HPDE6-E6E7 (cell line): ENCODE measurements around the gene MAPT.
"Not testable (repeated sequence)": the region's sequence is repeated elsewhere in the genome, so short reads cannot be mapped to it uniquely, and the experiment has no call there.

Source experiments
- DNase-seq: peaks from one replicate; pipeline ENCODE4 v3.0.0; 2011; ENCODE audit warnings: missing footprints; ENCODE audit errors: extremely low spot score

MAPT gene

GRCh38 chr17:45992175-45992574 lies 97.8 kb downstream of the MAPT start:
- no peak for DNase-seq

- no peak for DNase-seq
Measured at GRCh38 chr17:45992904-45993303, 98.5 kb downstream of the MAPT start.

DNA sequence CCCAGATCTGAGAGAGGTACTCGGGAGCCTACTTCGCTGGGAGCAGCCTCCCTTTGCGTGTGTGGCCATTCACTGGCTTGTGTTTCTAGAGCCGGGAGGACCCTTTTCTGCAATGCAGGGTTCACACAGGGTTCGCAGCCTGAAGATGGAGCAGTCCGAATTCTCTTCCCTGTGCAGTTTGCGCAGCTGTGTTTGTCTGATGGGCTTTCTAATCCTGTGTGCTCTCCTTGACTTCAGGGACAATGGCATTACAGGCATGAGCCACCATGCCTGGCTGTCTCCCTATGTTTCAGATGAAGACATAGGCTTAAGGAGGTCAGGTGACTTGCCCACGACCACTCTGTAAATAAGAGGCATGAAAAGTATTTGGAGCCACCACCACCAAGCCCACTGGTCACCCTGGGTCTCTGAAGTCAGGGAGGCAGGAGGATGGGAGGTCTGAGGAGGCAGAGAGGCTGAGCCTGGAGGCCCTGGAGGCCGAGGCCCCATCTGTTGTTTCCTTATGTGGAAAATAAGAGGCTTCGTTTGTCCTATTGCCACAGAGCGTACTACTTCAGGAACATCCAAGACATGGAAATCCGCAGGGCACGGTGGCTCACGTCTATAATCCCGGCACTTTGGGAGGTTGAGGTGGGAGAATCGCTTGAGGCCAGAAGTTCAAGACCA lies 99.7 kb downstream of the MAPT start:
- DNase-seq = no peak

DNA sequence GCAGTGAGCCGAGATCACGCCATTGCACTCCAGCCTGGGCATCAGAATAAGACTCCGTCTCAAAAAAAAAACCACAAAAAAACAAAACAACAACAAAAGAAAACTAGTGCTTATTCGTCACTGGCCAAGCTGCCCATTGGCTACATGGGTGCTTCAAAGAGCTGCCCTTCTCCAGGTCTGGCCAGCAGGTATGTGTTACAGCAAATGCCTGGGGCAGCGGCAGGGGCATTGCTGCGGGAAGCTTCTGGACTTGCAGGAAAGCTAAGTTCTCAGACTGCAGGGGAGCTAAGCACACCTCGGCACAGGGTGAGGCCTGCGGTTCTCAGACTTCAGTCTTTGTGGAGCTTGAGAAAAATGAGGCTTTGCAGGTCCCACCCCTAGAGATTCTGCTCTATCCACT lies 100.6 kb downstream of the MAPT start:
- DNase-seq = no peak

GRCh38 chr17:45995627-45996270 lies 101.4 kb downstream of the MAPT start:
- no peak for DNase-seq

DNA sequence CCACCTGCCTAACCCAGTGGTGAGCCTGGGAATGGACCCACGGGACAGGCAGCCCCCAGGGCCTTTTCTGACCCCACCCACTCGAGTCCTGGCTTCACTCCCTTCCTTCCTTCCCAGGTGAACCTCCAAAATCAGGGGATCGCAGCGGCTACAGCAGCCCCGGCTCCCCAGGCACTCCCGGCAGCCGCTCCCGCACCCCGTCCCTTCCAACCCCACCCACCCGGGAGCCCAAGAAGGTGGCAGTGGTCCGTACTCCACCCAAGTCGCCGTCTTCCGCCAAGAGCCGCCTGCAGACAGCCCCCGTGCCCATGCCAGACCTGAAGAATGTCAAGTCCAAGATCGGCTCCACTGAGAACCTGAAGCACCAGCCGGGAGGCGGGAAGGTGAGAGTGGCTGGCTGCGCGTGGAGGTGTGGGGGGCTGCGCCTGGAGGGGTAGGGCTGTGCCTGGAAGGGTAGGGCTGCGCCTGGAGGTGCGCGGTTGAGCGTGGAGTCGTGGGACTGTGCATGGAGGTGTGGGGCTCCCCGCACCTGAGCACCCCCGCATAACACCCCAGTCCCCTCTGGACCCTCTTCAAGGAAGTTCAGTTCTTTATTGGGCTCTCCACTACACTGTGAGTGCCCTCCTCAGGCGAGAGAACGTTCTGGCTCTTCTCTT lies 102.1 kb downstream of the MAPT start:
- no peak for DNase-seq

DNA sequence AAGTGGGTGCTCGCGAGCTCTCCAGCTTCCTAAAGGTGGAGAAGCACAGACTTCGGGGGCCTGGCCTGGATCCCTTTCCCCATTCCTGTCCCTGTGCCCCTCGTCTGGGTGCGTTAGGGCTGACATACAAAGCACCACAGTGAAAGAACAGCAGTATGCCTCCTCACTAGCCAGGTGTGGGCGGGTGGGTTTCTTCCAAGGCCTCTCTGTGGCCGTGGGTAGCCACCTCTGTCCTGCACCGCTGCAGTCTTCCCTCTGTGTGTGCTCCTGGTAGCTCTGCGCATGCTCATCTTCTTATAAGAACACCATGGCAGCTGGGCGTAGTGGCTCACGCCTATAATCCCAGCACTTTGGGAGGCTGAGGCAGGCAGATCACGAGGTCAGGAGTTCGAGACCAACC lies 102.8 kb downstream of the MAPT start:
- DNase-seq = no peak

DNA sequence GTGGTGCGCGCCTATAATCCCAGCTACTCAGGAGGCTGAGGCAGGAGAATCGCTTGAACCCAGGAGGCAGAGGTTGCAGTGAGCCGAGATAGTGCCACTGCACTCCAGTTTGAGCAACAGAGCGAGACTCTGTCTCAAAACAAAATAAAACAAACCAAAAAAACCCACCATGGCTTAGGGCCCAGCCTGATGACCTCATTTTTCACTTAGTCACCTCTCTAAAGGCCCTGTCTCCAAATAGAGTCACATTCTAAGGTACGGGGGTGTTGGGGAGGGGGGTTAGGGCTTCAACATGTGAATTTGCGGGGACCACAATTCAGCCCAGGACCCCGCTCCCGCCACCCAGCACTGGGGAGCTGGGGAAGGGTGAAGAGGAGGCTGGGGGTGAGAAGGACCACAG lies 103.3 kb downstream of the MAPT start:
- no peak for DNase-seq

DNA sequence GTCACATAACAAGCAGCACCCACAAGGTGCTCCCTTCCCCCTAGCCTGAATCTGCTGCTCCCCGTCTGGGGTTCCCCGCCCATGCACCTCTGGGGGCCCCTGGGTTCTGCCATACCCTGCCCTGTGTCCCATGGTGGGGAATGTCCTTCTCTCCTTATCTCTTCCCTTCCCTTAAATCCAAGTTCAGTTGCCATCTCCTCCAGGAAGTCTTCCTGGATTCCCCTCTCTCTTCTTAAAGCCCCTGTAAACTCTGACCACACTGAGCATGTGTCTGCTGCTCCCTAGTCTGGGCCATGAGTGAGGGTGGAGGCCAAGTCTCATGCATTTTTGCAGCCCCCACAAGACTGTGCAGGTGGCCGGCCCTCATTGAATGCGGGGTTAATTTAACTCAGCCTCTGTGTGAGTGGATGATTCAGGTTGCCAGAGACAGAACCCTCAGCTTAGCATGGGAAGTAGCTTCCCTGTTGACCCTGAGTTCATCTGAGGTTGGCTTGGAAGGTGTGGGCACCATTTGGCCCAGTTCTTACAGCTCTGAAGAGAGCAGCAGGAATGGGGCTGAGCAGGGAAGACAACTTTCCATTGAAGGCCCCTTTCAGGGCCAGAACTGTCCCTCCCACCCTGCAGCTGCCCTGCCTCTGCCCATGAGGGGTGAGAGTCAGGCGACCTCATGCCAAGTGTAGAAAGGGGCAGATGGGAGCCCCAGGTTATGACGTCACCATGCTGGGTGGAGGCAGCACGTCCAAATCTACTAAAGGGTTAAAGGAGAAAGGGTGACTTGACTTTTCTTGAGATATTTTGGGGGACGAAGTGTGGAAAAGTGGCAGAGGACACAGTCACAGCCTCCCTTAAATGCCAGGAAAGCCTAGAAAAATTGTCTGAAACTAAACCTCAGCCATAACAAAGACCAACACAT lies 104.9 kb downstream of the MAPT start, which contains the start of gene STH:
STH (plus strand) TSS at position 264 of the 913 bp plus-strand sequence; CDS start at position 294, 30 bp downstream.
- DNase-seq = no peak

GRCh38 chr17:45999900-46000290 lies 105.5 kb downstream of the MAPT start:
- DNase-seq = no peak

GRCh38 chr17:46000292-46000691 lies 105.9 kb downstream of the MAPT start:
- no peak for DNase-seq

DNA sequence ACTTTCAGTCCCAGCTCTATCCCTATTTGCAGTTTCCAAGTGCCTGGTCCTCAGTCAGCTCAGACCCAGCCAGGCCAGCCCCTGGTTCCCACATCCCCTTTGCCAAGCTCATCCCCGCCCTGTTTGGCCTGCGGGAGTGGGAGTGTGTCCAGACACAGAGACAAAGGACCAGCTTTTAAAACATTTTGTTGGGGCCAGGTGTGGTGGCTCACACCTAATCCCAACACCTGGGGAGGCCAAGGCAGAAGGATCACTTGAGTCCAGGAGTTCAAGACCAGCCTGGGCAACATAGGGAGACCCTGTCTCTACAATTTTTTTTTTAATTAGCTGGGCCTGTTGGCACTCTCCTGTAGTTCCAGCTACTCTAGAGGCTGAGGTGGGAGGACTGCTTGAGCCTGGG lies 106.4 kb downstream of the MAPT start:
- no peak for DNase-seq

DNA sequence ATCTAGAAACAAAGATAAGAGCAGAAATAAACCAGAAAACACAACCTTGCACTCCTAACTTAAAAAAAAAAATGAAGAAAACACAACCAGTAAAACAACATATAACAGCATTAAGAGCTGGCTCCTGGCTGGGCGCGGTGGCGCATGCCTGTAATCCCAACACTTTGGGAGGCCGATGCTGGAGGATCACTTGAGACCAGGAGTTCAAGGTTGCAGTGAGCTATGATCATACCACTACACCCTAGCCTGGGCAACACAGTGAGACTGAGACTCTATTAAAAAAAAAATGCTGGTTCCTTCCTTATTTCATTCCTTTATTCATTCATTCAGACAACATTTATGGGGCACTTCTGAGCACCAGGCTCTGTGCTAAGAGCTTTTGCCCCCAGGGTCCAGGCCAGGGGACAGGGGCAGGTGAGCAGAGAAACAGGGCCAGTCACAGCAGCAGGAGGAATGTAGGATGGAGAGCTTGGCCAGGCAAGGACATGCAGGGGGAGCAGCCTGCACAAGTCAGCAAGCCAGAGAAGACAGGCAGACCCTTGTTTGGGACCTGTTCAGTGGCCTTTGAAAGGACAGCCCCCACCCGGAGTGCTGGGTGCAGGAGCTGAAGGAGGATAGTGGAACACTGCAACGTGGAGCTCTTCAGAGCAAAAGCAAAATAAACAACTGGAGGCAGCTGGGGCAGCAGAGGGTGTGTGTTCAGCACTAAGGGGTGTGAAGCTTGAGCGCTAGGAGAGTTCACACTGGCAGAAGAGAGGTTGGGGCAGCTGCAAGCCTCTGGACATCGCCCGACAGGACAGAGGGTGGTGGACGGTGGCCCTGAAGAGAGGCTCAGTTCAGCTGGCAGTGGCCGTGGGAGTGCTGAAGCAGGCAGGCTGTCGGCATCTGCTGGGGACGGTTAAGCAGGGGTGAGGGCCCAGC lies 107.3 kb downstream of the MAPT start:
- no peak for DNase-seq

GRCh38 chr17:46002311-46002972 lies 108.1 kb downstream of the MAPT start:
- peak; percentile 63 for DNase-seq

GRCh38 chr17:46002973-46003316 lies 108.6 kb downstream of the MAPT start:
- no peak for DNase-seq

DNA sequence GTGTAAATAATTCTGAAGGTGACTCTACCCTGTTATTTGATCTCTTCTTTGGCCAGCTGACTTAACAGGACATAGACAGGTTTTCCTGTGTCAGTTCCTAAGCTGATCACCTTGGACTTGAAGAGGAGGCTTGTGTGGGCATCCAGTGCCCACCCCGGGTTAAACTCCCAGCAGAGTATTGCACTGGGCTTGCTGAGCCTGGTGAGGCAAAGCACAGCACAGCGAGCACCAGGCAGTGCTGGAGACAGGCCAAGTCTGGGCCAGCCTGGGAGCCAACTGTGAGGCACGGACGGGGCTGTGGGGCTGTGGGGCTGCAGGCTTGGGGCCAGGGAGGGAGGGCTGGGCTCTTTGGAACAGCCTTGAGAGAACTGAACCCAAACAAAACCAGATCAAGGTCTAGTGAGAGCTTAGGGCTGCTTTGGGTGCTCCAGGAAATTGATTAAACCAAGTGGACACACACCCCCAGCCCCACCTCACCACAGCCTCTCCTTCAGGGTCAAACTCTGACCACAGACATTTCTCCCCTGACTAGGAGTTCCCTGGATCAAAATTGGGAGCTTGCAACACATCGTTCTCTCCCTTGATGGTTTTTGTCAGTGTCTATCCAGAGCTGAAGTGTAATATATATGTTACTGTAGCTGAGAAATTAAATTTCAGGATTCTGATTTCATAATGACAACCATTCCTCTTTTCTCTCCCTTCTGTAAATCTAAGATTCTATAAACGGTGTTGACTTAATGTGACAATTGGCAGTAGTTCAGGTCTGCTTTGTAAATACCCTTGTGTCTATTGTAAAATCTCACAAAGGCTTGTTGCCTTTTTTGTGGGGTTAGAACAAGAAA lies 109.8 kb downstream of the MAPT start:
- no peak for DNase-seq

- not testable (repeated sequence) for DNase-seq
Measured at GRCh38 chr17:46006082-46006481, 111.7 kb downstream of the MAPT start.

DNA sequence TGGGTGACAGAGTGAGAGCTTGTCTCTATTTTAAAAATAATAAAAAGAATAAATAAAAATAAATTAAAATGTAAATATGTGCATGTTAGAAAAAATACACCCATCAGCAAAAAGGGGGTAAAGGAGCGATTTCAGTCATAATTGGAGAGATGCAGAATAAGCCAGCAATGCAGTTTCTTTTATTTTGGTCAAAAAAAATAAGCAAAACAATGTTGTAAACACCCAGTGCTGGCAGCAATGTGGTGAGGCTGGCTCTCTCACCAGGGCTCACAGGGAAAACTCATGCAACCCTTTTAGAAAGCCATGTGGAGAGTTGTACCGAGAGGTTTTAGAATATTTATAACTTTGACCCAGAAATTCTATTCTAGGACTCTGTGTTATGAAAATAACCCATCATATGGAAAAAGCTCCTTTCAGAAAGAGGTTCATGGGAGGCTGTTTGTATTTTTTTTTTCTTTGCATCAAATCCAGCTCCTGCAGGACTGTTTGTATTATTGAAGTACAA lies 113.2 kb downstream of the MAPT start:
- no peak for DNase-seq

DNA sequence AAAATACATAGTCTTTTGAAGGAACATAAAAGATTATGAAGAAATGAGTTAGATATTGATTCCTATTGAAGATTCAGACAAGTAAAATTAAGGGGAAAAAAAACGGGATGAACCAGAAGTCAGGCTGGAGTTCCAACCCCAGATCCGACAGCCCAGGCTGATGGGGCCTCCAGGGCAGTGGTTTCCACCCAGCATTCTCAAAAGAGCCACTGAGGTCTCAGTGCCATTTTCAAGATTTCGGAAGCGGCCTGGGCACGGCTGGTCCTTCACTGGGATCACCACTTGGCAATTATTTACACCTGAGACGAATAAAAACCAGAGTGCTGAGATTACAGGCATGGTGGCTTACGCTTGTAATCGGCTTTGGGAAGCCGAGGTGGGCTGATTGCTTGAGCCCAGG lies 114.2 kb downstream of the MAPT start:
- no peak for DNase-seq
